Caco-2 (cell line): Measurements from ENCODE around the gene C1orf174. TPM values are rescaled to one million over a fixed set of nuclear protein-coding genes. Genes with fewer than 3 reads are reported as not detected.

Experiments used
- BruUV-seq: library from RNA; stranded (reverse); fragments of 400-500 nt; replicated peaks from 2 replicates; lab custom pipeline; 2021; lab: Mats Ljungman, UMichigan
- CTCF ChIA-PET: fragments of 300-600 bp; sonication (Branson Sonifier 250); formaldehyde crosslinking; loops from one replicate; lab custom pipeline; 2022; ENCODE audit warnings: antibody characterized with exemption; lab: Charles Lee
- POLR2A ChIA-PET: fragments of 300-600 bp; sonication (Branson Sonifier 250); formaldehyde crosslinking; loops from one replicate; lab custom pipeline; 2022; ENCODE audit warnings: antibody characterized with exemption; lab: Charles Lee
- DNase-seq, 2 experiments: peaks; one replicate each; pipeline versions ENCODE4 v3.0.0 to v3.0.0-alpha.2; 2020 to 2022
- H3K27me3 ChIP-seq: replicated peaks from 2 replicates; pipeline ENCODE4 v1.6.0; 2011; ENCODE audit warnings: low read length; ENCODE audit not compliant: control insufficient read depth, insufficient read depth
- H3K36me3 ChIP-seq: 2 replicates; pipeline ENCODE4 v1.5.1; 2011; ENCODE audit warnings: low read length; ENCODE audit not compliant: control insufficient read depth, insufficient read depth
- H3K4me1 ChIP-seq: fragments of 250-450 bp; sonication (Bioruptor Pico); 2 replicates; pipeline ENCODE4 v1.5.1; 2020; ENCODE audit warnings: mild to moderate bottlenecking
- H3K4me3 ChIP-seq: 2 replicates; pipeline ENCODE4 v1.5.1; 2011; ENCODE audit warnings: low read depth, mild to moderate bottlenecking, control low read depth, low read length
- H3K9me3 ChIP-seq: fragments of 250-450 bp; sonication (Bioruptor Pico); 2 replicates; pipeline ENCODE4 v1.5.1; 2020; ENCODE audit warnings: mild to moderate bottlenecking, moderate library complexity
- H3K27ac Mint-ChIP-seq: one replicate; pipeline ENCODE4 v1.8.0; 2022; ENCODE audit warnings: mixed read lengths; ENCODE audit not compliant: unreplicated experiment
- H3K27me3 Mint-ChIP-seq: one replicate; pipeline ENCODE4 v1.8.0; 2022; ENCODE audit warnings: mixed read lengths; ENCODE audit not compliant: insufficient read depth, unreplicated experiment
- H3K36me3 Mint-ChIP-seq: one replicate; pipeline ENCODE4 v1.8.0; 2022; ENCODE audit warnings: mild to moderate bottlenecking, mixed read lengths; ENCODE audit not compliant: insufficient read depth, unreplicated experiment
- H3K4me1 Mint-ChIP-seq: one replicate; pipeline ENCODE4 v1.8.0; 2022; ENCODE audit warnings: low read depth, mixed read lengths; ENCODE audit not compliant: unreplicated experiment
- H3K4me3 Mint-ChIP-seq: one replicate; pipeline ENCODE4 v1.8.0; 2022; ENCODE audit warnings: mild to moderate bottlenecking, moderate library complexity, mixed read lengths; ENCODE audit not compliant: unreplicated experiment
- H3K9me3 Mint-ChIP-seq: one replicate; pipeline ENCODE4 v1.8.0; 2022; ENCODE audit warnings: mixed read lengths; ENCODE audit not compliant: unreplicated experiment
- CTCF ChIP-seq, 2 experiments: fragments of 200-600 bp in 1 of 2; IDR thresholded peaks; 1 replicate in 1 of 2; 2 replicates in 1 of 2; pipeline versions ENCODE4 v1.5.1 to v1.8.0; 2011 to 2022; ENCODE audit warnings: antibody characterized with exemption in 1 of 2, control low read depth in 1 of 2, inconsistent platforms in 1 of 2, low read depth in 1 of 2, low read length in 1 of 2, mild to moderate bottlenecking in 1 of 2, moderate library complexity in 1 of 2; ENCODE audit not compliant: insufficient read depth in 1 of 2, severe bottlenecking in 1 of 2, unreplicated experiment in 1 of 2
- intact Hi-C: fragments of 100-400 bp; cut with micrococcal nuclease; formaldehyde crosslinking; loops from one replicate; pipeline ENCODE4 v1.10.0; 2022; ENCODE audit not compliant: unreplicated experiment
- total RNA-seq: library from RNA; stranded (reverse); gene quantifications from 2 replicates; pipeline ENCODE4 v1.2.3, GENCODE V29; 2022

C1orf174 gene
- total RNA-seq, 1 experiment from 2014 or later: 19.2 TPM

GRCh38 chr1:3899754-3900149 lies 320 bp downstream of the C1orf174 start:
- intact Hi-C loops: loop anchor here (1.0 kb wide), 1 partner anchor 42 kb away; the partner anchor contains the start of genes CEP104 and DFFB
- Mint-ChIP-seq H3K27ac (peak overlapping the region; percentile 95), H3K4me1 (peaks cover 7% of the 10 kb centered on the region), H3K9me3 (no peaks in the 10 kb centered on the region), H3K4me3 (peak overlapping the region; percentile 81), H3K27me3 (no peaks in the 10 kb centered on the region), H3K36me3 (peaks cover 6% of the 10 kb centered on the region)
- DNase-seq: peak; percentile 42 to 50
- ChIA-PET CTCF (interaction anchor here (0.6 to 1.0 kb wide), 4 partner anchors 12 to 308 kb away, joined by 3 to 12 read pairs (median 6); partner anchors contain the start of genes CEP104 and DFFB), POLR2A (interaction anchor here (0.7 to 0.8 kb wide), 2 partner anchors 35 to 885 kb away, joined by 3 to 9 read pairs; no protein-coding TSS in a partner anchor)
- Histone ChIP-seq H3K9me3 (no peaks in the 10 kb centered on the region), H3K36me3 (no peaks in the 10 kb centered on the region), H3K4me3 (peak overlapping the region; percentile 74), H3K4me1 (no peaks in the 10 kb centered on the region; the same call in 1 of the 2 replicates), H3K27me3 (no peaks in the 10 kb centered on the region)
- TF ChIP-seq CTCF (IDR thresholded peaks at IDR 0.05; ENCODE audit: insufficient read depth in 1 of 2, low read depth in 1 of 2, low read length in 1 of 2, severe bottlenecking in 1 of 2, unreplicated experiment in 1 of 2): peak in 1 of 2 experiments; percentile 37
- TSS peak; percentile 43 for BruUV-seq

GRCh38 chr1:3898994-3899753 lies 898 bp downstream of the C1orf174 start:
- peak overlapping the region; percentile 81 for H3K4me3 Mint-ChIP-seq
- H3K27me3 Mint-ChIP-seq: no peaks in the 10 kb centered on the region
- no peak for DNase-seq
- TF ChIP-seq CTCF (IDR thresholded peaks at IDR 0.05; ENCODE audit: insufficient read depth in 1 of 2, low read depth in 1 of 2, low read length in 1 of 2, severe bottlenecking in 1 of 2, unreplicated experiment in 1 of 2): no peak
- intact Hi-C loops: no loop called here
- Histone ChIP-seq H3K4me3 (peak overlapping the region; percentile 74), H3K27me3 (no peaks in the 10 kb centered on the region), H3K4me1 (no peaks in the 10 kb centered on the region; the same call in 1 of the 2 replicates), H3K36me3 (no peaks in the 10 kb centered on the region), H3K9me3 (no peaks in the 10 kb centered on the region)
- H3K36me3 Mint-ChIP-seq: peaks cover 6% of the 10 kb centered on the region
- ChIA-PET POLR2A (interaction anchor here (0.7 to 0.8 kb wide), 2 partner anchors 34 to 884 kb away, joined by 3 to 9 read pairs; no protein-coding TSS in a partner anchor), CTCF (interaction anchor here (0.7 to 1.0 kb wide), 3 partner anchors 12 to 89 kb away, joined by 5 to 12 read pairs (median 6); partner anchors contain the start of genes CEP104 and DFFB)
- no TSS peak for BruUV-seq
- no peaks in the 10 kb centered on the region for H3K9me3 Mint-ChIP-seq
- H3K4me1 Mint-ChIP-seq: peaks cover 7% of the 10 kb centered on the region
- no peak overlapping the region for H3K27ac Mint-ChIP-seq

GRCh38 chr1:3898475-3898735 lies 1.7 kb downstream of the C1orf174 start:
- ChIA-PET CTCF (no interaction called here), POLR2A (no interaction called here)
- H3K4me1 Mint-ChIP-seq: peaks cover 7% of the 10 kb centered on the region
- Histone ChIP-seq H3K27me3 (no peaks in the 10 kb centered on the region), H3K4me1 (no peaks in the 10 kb centered on the region; the same call in 1 of the 2 replicates), H3K36me3 (no peaks in the 10 kb centered on the region), H3K4me3 (no peak overlapping the region), H3K9me3 (no peaks in the 10 kb centered on the region)
- no peak for DNase-seq
- H3K27ac Mint-ChIP-seq: no peak overlapping the region
- TF ChIP-seq CTCF (IDR thresholded peaks at IDR 0.05; ENCODE audit: insufficient read depth in 1 of 2, low read depth in 1 of 2, low read length in 1 of 2, severe bottlenecking in 1 of 2, unreplicated experiment in 1 of 2): no peak
- no peaks in the 10 kb centered on the region for H3K9me3 Mint-ChIP-seq
- no TSS peak for BruUV-seq
- H3K27me3 Mint-ChIP-seq: no peaks in the 10 kb centered on the region
- H3K36me3 Mint-ChIP-seq: peaks cover 6% of the 10 kb centered on the region
- no peak overlapping the region for H3K4me3 Mint-ChIP-seq
- intact Hi-C loops: no loop called here
